ENCODE results near the gene TRIM44. TPM values are rescaled to one million over a fixed set of nuclear protein-coding genes. Genes with fewer than 3 reads are reported as not detected.

Gene TRIM44
- total RNA-seq, 3 donors from 2014 or later (not counting 1 experiment from before 2014, with no cell fraction given), result 47.0 to 62.6 (median 51.9) TPM

DNA sequence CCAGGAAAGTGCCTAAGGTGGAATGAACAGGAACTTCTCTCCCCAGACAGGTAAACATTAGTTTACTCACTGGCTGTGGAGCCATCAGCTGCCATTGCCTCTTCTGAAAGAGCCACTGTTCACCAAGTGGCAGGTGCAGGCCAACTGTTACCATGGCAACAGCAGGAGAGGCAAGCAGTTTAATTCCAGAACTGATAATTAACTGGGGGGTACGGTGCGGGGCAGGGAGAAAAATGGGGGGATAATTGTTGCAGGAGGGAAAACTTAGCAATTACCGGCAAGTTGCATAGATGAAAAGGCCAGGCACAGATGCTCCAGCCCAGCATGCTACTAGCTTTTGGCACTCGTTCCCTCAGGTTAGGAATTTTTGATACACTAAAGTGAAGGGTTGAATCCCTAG, 85.1 kb downstream of the TRIM44 start:
- H3K27me3 Mint-ChIP-seq (ENCODE audit: low read depth in 2 of 2), result no peaks in the 10 kb centered on the region
- ATAC-seq (no peak), DNase-seq (no peak)
- no peak overlapping the region for H3K27ac Mint-ChIP-seq
- H3K27me3 ChIP-seq (ENCODE audit: control insufficient read depth, insufficient read depth, low read length), result no peaks in the 10 kb centered on the region
- H3K36me3 Mint-ChIP-seq, result no peaks in the 10 kb centered on the region
- no peak overlapping the region for H3K27ac ChIP-seq (ENCODE audit: low read length)
- 95% methylated on average over 4 of the region's 4 CpGs for WGBS (ENCODE audit: insufficient coverage)
- no peaks in the 10 kb centered on the region for H3K36me3 ChIP-seq (ENCODE audit: control insufficient read depth, insufficient read depth, low read length)
- H3K4me1 Mint-ChIP-seq, result peaks cover 0 to 23% of the 10 kb centered on the region in 2 donors
- TF ChIP-seq CTCF (IDR thresholded peaks at IDR 0.05), result no peak
- no peaks in the 10 kb centered on the region for H3K9me3 Mint-ChIP-seq
- H3K4me3 Mint-ChIP-seq, result no peak overlapping the region
- intact Hi-C loops (cut with micrococcal nuclease), result no loop called here
- no peaks in the 10 kb centered on the region for H3K4me1 ChIP-seq (ENCODE audit: control insufficient read depth, insufficient read depth, low read length)
- no peak overlapping the region for H3K4me3 ChIP-seq (ENCODE audit: low read length)
- no peaks in the 10 kb centered on the region for H3K9me3 ChIP-seq (ENCODE audit: control insufficient read depth, insufficient read depth, low read length)

- Histone ChIP-seq H3K27me3 (ENCODE audit: control insufficient read depth, insufficient read depth, low read length) (no peaks in the 10 kb centered on the region), H3K36me3 (ENCODE audit: control insufficient read depth, insufficient read depth, low read length) (no peaks in the 10 kb centered on the region), H3K4me1 (ENCODE audit: control insufficient read depth, insufficient read depth, low read length) (no peaks in the 10 kb centered on the region), H3K9me3 (ENCODE audit: control insufficient read depth, insufficient read depth, low read length) (no peaks in the 10 kb centered on the region), H3K27ac (ENCODE audit: low read length) (no peak overlapping the region), H3K4me3 (ENCODE audit: low read length) (no peak overlapping the region)
- WGBS (ENCODE audit: insufficient coverage), result 100% methylated on average over 1 of the region's 1 CpG
- TF ChIP-seq CTCF (IDR thresholded peaks at IDR 0.05), result no peak
- ATAC-seq (no peak), DNase-seq (no peak)
- H3K9me3 Mint-ChIP-seq, result no peaks in the 10 kb centered on the region
- H3K4me1 Mint-ChIP-seq, result peaks cover 0 to 30% of the 10 kb centered on the region in 2 donors
- intact Hi-C loops (cut with micrococcal nuclease), result no loop called here
- no peak overlapping the region for H3K4me3 Mint-ChIP-seq
- H3K36me3 Mint-ChIP-seq, result no peaks in the 10 kb centered on the region
- no peaks in the 10 kb centered on the region for H3K27me3 Mint-ChIP-seq (ENCODE audit: low read depth in 2 of 2)
- no peak overlapping the region for H3K27ac Mint-ChIP-seq
Measured at GRCh38 chr11:35748644-35749043, 86.1 kb downstream of the TRIM44 start.

DNA sequence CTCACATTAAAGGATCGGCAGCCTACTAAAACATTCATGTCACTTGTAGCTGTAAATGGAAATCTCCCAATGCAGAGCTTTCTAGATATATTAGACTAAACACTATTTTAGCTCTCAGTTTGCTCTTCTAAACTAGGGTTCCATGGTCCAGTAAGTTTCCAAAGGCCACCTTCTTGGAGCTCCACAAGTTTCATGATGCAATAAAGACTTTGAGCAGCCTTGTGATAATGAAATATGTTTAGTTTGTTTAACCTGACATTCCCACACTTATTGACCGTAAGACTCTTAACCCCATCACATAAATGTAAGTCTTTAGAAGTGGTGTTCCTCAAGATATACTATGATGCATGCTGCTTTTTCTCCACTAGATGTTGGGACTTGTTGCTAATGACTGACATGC, 87.7 kb downstream of the TRIM44 start:
- TF ChIP-seq CTCF (IDR thresholded peaks at IDR 0.05), result no peak
- no peak overlapping the region for H3K27ac ChIP-seq (ENCODE audit: low read length)
- H3K9me3 ChIP-seq (ENCODE audit: control insufficient read depth, insufficient read depth, low read length), result no peaks in the 10 kb centered on the region
- no peak for DNase-seq
- H3K27ac Mint-ChIP-seq, result no peak overlapping the region
- no peaks in the 10 kb centered on the region for H3K36me3 Mint-ChIP-seq
- intact Hi-C loops (cut with micrococcal nuclease), result no loop called here
- H3K4me3 ChIP-seq (ENCODE audit: low read length), result no peak overlapping the region
- H3K36me3 ChIP-seq (ENCODE audit: control insufficient read depth, insufficient read depth, low read length), result no peaks in the 10 kb centered on the region
- WGBS (ENCODE audit: insufficient coverage), result 83% methylated on average over 1 of the region's 2 CpGs
- no peaks in the 10 kb centered on the region for H3K27me3 Mint-ChIP-seq (ENCODE audit: low read depth in 2 of 2)
- no peaks in the 10 kb centered on the region for H3K9me3 Mint-ChIP-seq
- H3K4me1 Mint-ChIP-seq, result peaks cover 0 to 26% of the 10 kb centered on the region in 2 donors
- H3K4me3 Mint-ChIP-seq, result no peak overlapping the region
- H3K27me3 ChIP-seq (ENCODE audit: control insufficient read depth, insufficient read depth, low read length), result no peaks in the 10 kb centered on the region
- H3K4me1 ChIP-seq (ENCODE audit: control insufficient read depth, insufficient read depth, low read length), result no peaks in the 10 kb centered on the region
- ATAC-seq, result no peak

GRCh38 chr11:35750981-35751663, 88.5 kb downstream of the TRIM44 start:
- Mint-ChIP-seq H3K4me3 (no peak overlapping the region), H3K4me1 (peaks cover 0 to 26% of the 10 kb centered on the region in 2 donors), H3K27me3 (ENCODE audit: low read depth in 2 of 2) (no peaks in the 10 kb centered on the region), H3K9me3 (no peaks in the 10 kb centered on the region), H3K27ac (no peak overlapping the region), H3K36me3 (no peaks in the 10 kb centered on the region)
- H3K27ac ChIP-seq (ENCODE audit: low read length), result no peak overlapping the region
- ATAC-seq (no peak), DNase-seq (no peak)
- intact Hi-C loops (cut with micrococcal nuclease), result no loop called here
- no peaks in the 10 kb centered on the region for H3K27me3 ChIP-seq (ENCODE audit: control insufficient read depth, insufficient read depth, low read length)
- no CpG with 5 or more reads among the region's 4 CpGs for WGBS (ENCODE audit: insufficient coverage)
- H3K36me3 ChIP-seq (ENCODE audit: control insufficient read depth, insufficient read depth, low read length), result no peaks in the 10 kb centered on the region
- no peaks in the 10 kb centered on the region for H3K9me3 ChIP-seq (ENCODE audit: control insufficient read depth, insufficient read depth, low read length)
- no peak for TF ChIP-seq CTCF (IDR thresholded peaks at IDR 0.05)
- H3K4me3 ChIP-seq (ENCODE audit: low read length), result no peak overlapping the region
- no peaks in the 10 kb centered on the region for H3K4me1 ChIP-seq (ENCODE audit: control insufficient read depth, insufficient read depth, low read length)
